Activated CD4-positive, alpha-beta memory T cell treated with anti-CD3 and anti-CD28 coated beads for 36 hours (primary cell): ENCODE results near the gene FBXL13. TPM values are rescaled to one million over a fixed set of nuclear protein-coding genes. Genes with fewer than 3 reads are reported as not detected.

Experiments used
- CTCF ChIA-PET: fragments of 350-600 bp; sonication (Branson Sonifier 250); formaldehyde crosslinking; loops from one replicate; lab custom pipeline; 2021; ENCODE audit warnings: antibody characterized with exemption, inconsistent platforms; lab: Charles Lee
- POLR2A ChIA-PET: fragments of 350-600 bp; sonication (Branson Sonifier 250); formaldehyde crosslinking; loops from one replicate; lab custom pipeline; 2021; ENCODE audit warnings: antibody characterized with exemption; lab: Charles Lee
- DNase-seq: peaks from one replicate; pipeline ENCODE4 v3.0.0-alpha.2; 2020
- H3K27ac Mint-ChIP-seq: one replicate; pipeline ENCODE4 v1.8.0; 2021; ENCODE audit warnings: mixed read lengths
- H3K27me3 Mint-ChIP-seq: one replicate; pipeline ENCODE4 v1.8.0; 2021; ENCODE audit warnings: mixed read lengths
- H3K36me3 Mint-ChIP-seq: one replicate; pipeline ENCODE4 v1.8.0; 2021; ENCODE audit warnings: mixed read lengths
- H3K4me1 Mint-ChIP-seq: one replicate; pipeline ENCODE4 v1.8.0; 2021; ENCODE audit warnings: low read depth, mixed read lengths
- H3K4me3 Mint-ChIP-seq: one replicate; pipeline ENCODE4 v1.8.0; 2021; ENCODE audit warnings: mild to moderate bottlenecking, mixed read lengths
- H3K9me3 Mint-ChIP-seq: one replicate; pipeline ENCODE4 v1.8.0; 2021; ENCODE audit warnings: mixed read lengths
- intact Hi-C: fragments of 100-400 bp; cut with micrococcal nuclease; formaldehyde crosslinking; loops from one replicate; pipeline ENCODE4 v1.15.1; 2023
- total RNA-seq, 2 experiments: library from RNA; stranded (reverse); gene quantifications; one replicate each; pipeline ENCODE4 v1.2.3, GENCODE V29; 2021

FBXL13 gene
- total RNA-seq, 2 experiments from 2014 or later = 0.45 to 0.63 TPM

DNA sequence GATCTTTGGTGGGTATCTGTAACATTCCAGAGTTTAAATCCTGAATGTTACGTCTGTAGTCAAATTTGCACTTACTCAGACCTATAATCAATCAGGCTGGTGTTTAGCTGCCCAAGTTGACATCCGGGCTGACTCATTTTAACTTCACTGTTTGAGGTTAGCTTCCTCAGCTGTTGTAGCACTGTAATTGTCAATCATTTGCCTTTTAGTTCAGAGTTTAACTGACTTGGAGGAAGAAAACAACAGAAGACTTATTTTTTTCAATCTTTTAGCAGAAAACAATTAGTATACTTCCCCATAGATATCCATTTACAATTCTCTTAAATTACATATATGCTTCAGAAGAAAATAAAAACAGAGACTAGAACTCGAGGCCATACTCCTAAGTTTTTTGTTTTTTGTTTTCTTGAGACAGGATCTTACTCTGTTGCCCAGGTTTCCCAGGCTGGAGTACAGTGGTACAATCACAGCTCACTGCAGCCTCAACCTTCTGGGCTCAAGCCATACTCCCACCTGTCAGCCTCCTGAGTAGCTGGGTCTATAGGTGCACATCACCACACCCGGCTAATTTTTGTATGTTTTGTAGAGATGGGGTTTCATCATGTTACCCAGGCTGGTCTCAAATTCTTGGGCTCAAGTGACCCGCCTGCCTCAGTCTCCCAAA lies 200.3 kb downstream of the FBXL13 start:
- CTCF ChIA-PET = no interaction called here
- Mint-ChIP-seq H3K4me1 (peaks cover 21% of the 10 kb centered on the region), H3K27ac (no peak overlapping the region), H3K27me3 (no peaks in the 10 kb centered on the region), H3K9me3 (no peaks in the 10 kb centered on the region), H3K36me3 (no peaks in the 10 kb centered on the region), H3K4me3 (no peak overlapping the region)
- POLR2A ChIA-PET = no interaction called here
- DNase-seq = peak; percentile 51
- intact Hi-C loops = loop anchor here (2.0 to 10.0 kb wide), 2 partner anchors 59 to 201 kb away; partner anchors contain the start of genes ARMC10 and FBXL13

DNA sequence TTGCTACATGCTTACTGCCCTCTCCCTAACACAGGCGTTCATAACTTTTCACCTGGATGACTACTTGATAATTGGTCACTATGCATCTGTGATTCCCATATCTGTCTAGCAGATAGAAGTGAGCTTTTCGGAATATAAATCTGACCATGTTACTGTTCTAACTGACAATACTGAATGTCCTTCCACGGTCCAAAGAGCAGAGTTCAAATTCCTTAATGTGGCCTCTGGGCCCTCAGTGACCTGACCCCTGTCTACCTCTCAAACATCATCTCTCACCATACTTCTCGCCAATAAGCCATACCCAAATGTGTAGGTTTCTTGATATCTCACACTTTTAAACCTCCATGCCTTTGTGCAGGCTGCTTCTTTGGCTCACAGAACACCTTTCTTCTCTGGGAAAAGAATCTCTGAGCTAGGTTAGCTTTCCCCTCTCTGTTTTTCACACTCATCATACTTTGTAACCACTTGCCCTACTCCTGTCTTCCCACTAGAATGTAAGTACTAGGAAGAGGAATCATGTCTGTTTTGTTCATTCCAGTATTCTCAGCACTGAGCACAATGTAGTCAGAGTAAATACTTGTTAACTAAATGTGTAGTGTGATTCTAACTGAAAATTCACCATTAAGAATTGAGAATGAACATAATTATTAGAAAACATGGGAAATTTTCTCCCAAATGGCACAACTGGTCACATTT lies 201.0 kb downstream of the FBXL13 start:
- H3K4me1 Mint-ChIP-seq = peaks cover 21% of the 10 kb centered on the region
- no peaks in the 10 kb centered on the region for H3K36me3 Mint-ChIP-seq
- DNase-seq = no peak
- peak overlapping the region; percentile 30 for H3K27ac Mint-ChIP-seq
- no peaks in the 10 kb centered on the region for H3K9me3 Mint-ChIP-seq
- no peak overlapping the region for H3K4me3 Mint-ChIP-seq
- intact Hi-C loops = loop anchor here (2.0 to 10.0 kb wide), 2 partner anchors 59 to 201 kb away; partner anchors contain the start of genes ARMC10 and FBXL13
- ChIA-PET POLR2A (no interaction called here), CTCF (no interaction called here)
- no peaks in the 10 kb centered on the region for H3K27me3 Mint-ChIP-seq

DNA sequence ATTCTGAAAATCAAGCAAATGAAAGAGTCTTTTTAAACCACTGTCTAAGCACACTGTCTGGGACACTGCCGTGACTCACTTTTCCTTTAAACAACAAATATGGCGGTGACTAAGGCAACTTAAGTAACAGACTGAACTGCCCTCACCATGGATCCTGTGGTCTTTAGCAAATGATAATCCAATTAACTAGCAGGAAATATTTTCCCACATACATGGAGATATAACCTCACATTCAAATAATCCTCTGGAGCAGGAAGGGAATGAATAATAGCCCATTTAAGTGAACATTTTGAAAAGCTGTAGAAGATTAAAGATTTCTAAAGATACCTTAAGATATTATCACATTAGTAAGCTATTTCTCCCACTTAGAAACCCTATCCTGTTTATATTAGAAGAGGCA lies 202.1 kb downstream of the FBXL13 start:
- no peak overlapping the region for H3K27ac Mint-ChIP-seq
- intact Hi-C loops = loop anchor here (10.0 kb wide), 1 partner anchor 202 kb away; the partner anchor contains the start of genes ARMC10 and FBXL13
- ChIA-PET POLR2A (no interaction called here), CTCF (no interaction called here)
- no peaks in the 10 kb centered on the region for H3K9me3 Mint-ChIP-seq
- no peak overlapping the region for H3K4me3 Mint-ChIP-seq
- DNase-seq = no peak
- H3K4me1 Mint-ChIP-seq = peaks cover 21% of the 10 kb centered on the region
- H3K27me3 Mint-ChIP-seq = no peaks in the 10 kb centered on the region
- H3K36me3 Mint-ChIP-seq = no peaks in the 10 kb centered on the region

DNA sequence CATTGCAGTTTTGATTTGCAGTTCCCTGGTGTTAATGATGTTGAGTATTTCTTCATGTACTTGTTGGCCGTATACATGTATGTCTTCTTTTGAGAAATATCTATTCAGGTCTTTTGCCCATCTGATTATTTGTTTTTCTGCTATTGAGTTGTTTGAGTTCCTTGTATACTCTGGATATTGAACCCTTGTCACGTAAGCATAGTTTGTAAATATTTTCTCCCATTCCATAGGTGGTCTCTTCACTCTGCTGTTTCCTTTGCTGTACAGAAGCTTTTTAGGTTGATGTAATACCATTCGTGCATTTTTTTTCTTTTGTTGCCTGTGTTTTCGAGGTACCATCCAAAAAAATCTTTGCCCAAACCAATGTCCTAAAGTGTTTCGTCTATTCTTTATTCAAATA lies 205.4 kb downstream of the FBXL13 start:
- H3K4me3 Mint-ChIP-seq = no peak overlapping the region
- no peak overlapping the region for H3K27ac Mint-ChIP-seq
- H3K36me3 Mint-ChIP-seq = no peaks in the 10 kb centered on the region
- intact Hi-C loops = no loop called here
- H3K27me3 Mint-ChIP-seq = no peaks in the 10 kb centered on the region
- POLR2A ChIA-PET = interaction anchor here (0.7 kb wide), 1 partner anchor 195 kb away, joined by 3 read pairs; no protein-coding TSS in a partner anchor
- peaks cover 7% of the 10 kb centered on the region for H3K4me1 Mint-ChIP-seq
- H3K9me3 Mint-ChIP-seq = no peaks in the 10 kb centered on the region
- CTCF ChIA-PET = no interaction called here
- no peak for DNase-seq

DNA sequence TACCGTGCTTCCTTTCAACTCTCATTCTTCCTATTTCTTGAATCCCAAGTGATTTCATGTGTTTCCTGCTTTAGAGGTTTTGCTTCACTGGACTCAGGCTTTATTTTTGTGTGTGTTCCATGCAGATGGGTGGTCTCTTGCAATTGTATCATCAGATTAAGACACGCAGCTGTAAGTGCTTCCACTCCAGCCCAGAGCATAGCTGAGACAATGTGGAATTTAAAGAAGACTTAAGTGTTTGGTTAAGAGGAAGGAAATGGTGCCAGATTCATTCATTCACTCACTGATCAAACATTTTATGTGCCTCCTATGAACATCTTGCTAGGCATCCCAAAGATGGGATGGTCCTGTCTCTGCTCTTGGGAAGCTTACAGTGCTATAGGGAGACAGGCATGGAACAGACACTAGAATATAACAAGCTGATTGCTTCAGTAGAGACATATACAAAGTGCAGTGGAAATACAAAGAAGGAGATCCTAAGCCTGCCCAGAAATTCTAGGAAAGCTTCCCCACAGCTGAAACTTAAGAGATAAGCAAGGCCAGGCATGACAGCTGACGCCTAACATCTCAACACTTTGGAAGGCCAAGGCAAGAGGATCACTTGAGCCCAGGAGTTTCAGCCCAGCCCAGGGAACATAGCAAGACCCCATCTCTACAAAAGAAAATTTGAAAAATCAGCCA lies 207.9 kb downstream of the FBXL13 start:
- CTCF ChIA-PET = interaction anchor here (1.0 kb wide), 1 partner anchor 34 kb away, joined by 3 read pairs; no protein-coding TSS in a partner anchor
- no peaks in the 10 kb centered on the region for H3K36me3 Mint-ChIP-seq
- no peaks in the 10 kb centered on the region for H3K9me3 Mint-ChIP-seq
- no peak overlapping the region for H3K27ac Mint-ChIP-seq
- no peak overlapping the region for H3K4me3 Mint-ChIP-seq
- no peaks in the 10 kb centered on the region for H3K27me3 Mint-ChIP-seq
- H3K4me1 Mint-ChIP-seq = no peaks in the 10 kb centered on the region
- DNase-seq = no peak
- intact Hi-C loops = no loop called here
- POLR2A ChIA-PET = no interaction called here

DNA sequence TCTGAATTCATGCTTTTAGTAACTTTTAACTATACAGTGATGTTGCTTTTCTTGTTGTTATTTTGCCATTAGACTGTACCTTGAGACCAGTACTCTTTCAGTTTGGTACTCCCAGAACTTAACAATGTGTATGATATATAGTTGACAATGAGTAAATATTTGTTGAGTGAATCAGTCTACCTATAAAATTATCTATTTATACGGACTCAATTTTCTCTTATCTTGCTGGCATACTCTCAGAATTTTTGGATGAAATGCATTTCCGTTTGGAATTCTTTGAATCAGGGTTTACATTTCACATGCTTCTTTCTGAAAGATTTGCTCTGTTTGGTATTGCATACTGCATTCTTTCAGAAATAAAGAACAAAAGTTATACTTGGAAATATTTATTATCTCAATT lies 209.6 kb downstream of the FBXL13 start:
- CTCF ChIA-PET = no interaction called here

DNA sequence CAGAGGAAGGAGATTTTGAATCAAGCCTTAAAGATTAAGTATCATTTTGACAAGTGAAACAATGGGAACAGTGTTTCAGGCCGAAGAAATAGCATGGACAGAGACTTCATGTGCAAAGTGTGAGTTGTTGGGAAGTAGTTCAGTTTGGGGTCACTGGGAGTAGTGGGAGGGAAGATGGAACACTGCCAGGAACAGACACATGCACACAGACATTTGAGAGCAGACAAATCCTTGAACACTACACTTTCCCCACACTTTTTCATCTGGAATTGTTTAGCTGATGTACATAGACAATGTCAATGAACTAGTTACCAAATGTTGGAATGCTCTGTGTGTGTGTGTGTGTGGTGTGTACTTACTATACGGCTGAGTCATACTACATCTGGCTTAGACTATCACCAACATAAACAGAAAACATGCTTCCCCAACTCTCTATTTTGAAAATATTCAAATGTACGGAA lies 214.2 kb downstream of the FBXL13 start:
- POLR2A ChIA-PET = no interaction called here
- H3K4me3 Mint-ChIP-seq = no peak overlapping the region
- no peak overlapping the region for H3K27ac Mint-ChIP-seq
- H3K4me1 Mint-ChIP-seq = no peaks in the 10 kb centered on the region
- CTCF ChIA-PET = no interaction called here
- no peaks in the 10 kb centered on the region for H3K9me3 Mint-ChIP-seq
- intact Hi-C loops = no loop called here
- no peaks in the 10 kb centered on the region for H3K36me3 Mint-ChIP-seq
- DNase-seq = no peak
- no peaks in the 10 kb centered on the region for H3K27me3 Mint-ChIP-seq

More for the DNA sequence above, 209.6 kb downstream of the FBXL13 start:
- intact Hi-C loops = no loop called here
- Mint-ChIP-seq H3K36me3 (no peaks in the 10 kb centered on the region), H3K27me3 (no peaks in the 10 kb centered on the region), H3K27ac (no peak overlapping the region), H3K4me3 (no peak overlapping the region), H3K9me3 (no peaks in the 10 kb centered on the region), H3K4me1 (no peaks in the 10 kb centered on the region)
- POLR2A ChIA-PET = no interaction called here
- DNase-seq = no peak

DNA sequence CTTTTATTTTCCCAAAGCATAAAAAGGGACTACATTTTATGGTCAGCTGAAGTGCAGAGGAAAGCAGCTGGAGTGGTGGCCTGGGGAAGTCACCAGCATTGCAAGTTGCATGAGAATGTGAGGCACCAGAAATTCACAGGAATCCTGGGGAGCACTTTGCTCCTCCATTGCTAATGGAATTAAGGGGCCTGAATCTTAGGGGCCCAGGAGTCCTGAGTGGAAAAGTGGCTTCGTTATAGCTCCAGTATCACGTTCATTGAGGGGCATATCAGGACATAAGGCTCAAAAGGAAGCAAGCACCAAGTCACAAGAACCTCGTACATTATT lies 214.8 kb downstream of the FBXL13 start:
- Mint-ChIP-seq H3K9me3 (no peaks in the 10 kb centered on the region), H3K36me3 (no peaks in the 10 kb centered on the region), H3K27me3 (no peaks in the 10 kb centered on the region), H3K27ac (no peak overlapping the region), H3K4me1 (no peaks in the 10 kb centered on the region), H3K4me3 (no peak overlapping the region)
- DNase-seq = no peak
- POLR2A ChIA-PET = no interaction called here
- CTCF ChIA-PET = no interaction called here
- intact Hi-C loops = no loop called here

DNA sequence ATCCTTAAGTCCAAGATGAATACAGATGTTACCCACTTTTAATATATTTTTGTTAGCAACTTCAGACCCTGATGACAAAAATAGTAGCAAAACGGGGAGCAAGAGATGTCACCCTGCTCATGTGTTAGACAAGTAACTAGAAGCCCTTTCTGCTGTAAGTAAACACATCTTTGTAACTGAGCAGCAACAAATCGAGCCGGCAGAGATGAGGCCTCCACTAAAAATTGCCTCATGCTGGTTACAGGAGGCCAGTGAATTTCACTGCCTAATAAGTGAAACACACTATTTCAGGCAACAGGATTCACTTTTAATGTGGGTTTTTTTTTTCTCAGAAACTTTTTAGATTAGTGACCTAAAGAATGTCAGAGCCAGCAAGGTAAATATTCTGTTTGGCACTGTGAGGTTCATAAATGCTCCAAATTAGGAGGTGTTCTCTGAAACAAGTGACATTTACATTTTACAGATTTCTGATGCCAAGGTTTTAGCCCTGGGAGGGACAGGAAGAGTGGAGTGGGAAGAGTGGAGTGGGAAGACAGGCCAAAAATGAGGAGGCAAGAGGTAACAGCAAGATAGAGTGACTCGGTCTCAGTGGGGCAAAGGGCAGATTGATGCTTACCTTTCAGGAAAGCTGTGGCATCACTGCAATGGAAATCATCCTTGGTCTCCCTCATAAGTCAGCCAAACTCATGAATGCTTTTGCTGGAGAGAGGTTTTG lies 215.4 kb downstream of the FBXL13 start:
- no peak for DNase-seq
- Mint-ChIP-seq H3K36me3 (no peaks in the 10 kb centered on the region), H3K4me3 (no peak overlapping the region), H3K27ac (no peak overlapping the region), H3K27me3 (no peaks in the 10 kb centered on the region), H3K4me1 (no peaks in the 10 kb centered on the region), H3K9me3 (no peaks in the 10 kb centered on the region)
- POLR2A ChIA-PET = no interaction called here
- CTCF ChIA-PET = no interaction called here
- intact Hi-C loops = no loop called here

DNA sequence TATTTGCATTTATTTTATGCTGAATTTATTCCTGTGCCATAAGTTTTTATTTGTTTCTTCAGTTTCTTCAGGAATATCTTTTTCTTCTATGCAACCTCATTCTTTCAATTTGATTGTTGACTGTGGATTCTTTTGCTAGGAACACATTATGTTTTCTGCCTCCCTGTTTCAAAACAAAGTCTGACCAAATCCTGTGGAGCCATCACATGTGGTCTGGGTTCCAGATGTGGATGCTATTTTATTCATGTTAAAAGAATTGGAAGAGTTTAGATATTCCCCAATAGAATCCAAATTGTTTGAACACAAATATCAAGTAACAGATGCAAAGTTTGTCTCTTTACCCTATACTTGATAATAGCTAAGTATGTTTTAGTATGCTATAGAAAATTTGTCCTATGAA lies 218.6 kb downstream of the FBXL13 start:
- intact Hi-C loops = no loop called here
- no peak overlapping the region for H3K27ac Mint-ChIP-seq

DNA sequence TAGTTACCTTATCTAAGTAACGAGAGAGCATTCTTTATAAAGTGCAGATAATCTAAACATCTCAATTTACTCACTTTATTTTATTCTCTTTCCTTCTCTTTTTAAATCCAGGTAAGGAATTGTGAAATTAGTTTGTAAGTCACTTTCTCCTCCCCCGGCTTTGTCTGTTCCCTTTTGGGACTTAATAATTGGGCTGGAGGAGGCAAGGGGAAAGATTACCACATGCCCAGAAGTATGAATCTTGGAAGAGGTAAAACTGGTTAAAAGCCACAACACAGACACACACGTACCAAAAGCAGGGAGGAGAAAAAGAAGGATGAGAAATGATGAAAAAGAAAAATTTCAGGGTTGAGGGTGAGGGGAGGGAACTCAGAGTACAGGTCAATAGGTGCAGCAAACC lies 225.1 kb downstream of the FBXL13 start:
- CTCF ChIA-PET = no interaction called here
- Mint-ChIP-seq H3K4me1 (no peaks in the 10 kb centered on the region), H3K27ac (no peak overlapping the region), H3K4me3 (no peak overlapping the region), H3K27me3 (no peaks in the 10 kb centered on the region), H3K36me3 (peaks cover 10% of the 10 kb centered on the region), H3K9me3 (peaks cover 13% of the 10 kb centered on the region)
- POLR2A ChIA-PET = no interaction called here
- no peak for DNase-seq
- intact Hi-C loops = no loop called here

More for the DNA sequence above, 218.6 kb downstream of the FBXL13 start:
- H3K27me3 Mint-ChIP-seq = no peaks in the 10 kb centered on the region
- H3K4me3 Mint-ChIP-seq = no peak overlapping the region
- ChIA-PET POLR2A (no interaction called here), CTCF (no interaction called here)
- DNase-seq = no peak
- H3K9me3 Mint-ChIP-seq = peaks cover 13% of the 10 kb centered on the region
- H3K36me3 Mint-ChIP-seq = peaks cover 8% of the 10 kb centered on the region
- no peaks in the 10 kb centered on the region for H3K4me1 Mint-ChIP-seq

DNA sequence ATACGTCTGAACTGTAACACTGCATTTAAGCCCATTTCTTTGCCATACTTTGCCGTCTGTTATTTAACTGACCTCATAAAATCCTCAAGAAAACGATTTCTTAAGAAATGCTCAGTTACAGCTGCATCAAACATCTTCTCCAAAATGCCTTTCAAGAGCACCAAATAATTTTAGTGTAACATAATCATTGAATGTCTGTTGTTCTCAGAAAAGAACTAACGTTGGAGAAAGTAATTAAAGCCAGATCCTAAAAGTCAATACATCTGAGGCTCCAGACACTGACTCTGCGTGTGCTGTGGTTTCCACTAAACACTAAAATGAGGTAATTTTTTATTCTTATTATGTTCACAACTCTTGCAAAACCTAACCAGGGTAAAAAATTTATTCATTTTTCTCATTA lies 225.5 kb downstream of the FBXL13 start:
- Mint-ChIP-seq H3K27me3 (no peaks in the 10 kb centered on the region), H3K4me3 (no peak overlapping the region), H3K4me1 (no peaks in the 10 kb centered on the region), H3K9me3 (peaks cover 13% of the 10 kb centered on the region), H3K36me3 (peaks cover 10% of the 10 kb centered on the region), H3K27ac (no peak overlapping the region)
- CTCF ChIA-PET = no interaction called here
- intact Hi-C loops = no loop called here
- POLR2A ChIA-PET = no interaction called here
- DNase-seq = no peak
